Measurements from ENCODE around the gene LCMT1. TPM values are rescaled to one million over a fixed set of nuclear protein-coding genes. Genes with fewer than 3 reads are reported as not detected.

Gene LCMT1
- total RNA-seq, 4 donors from 2014 or later, result 49.8 to 90.6 (median 59.3) TPM

DNA sequence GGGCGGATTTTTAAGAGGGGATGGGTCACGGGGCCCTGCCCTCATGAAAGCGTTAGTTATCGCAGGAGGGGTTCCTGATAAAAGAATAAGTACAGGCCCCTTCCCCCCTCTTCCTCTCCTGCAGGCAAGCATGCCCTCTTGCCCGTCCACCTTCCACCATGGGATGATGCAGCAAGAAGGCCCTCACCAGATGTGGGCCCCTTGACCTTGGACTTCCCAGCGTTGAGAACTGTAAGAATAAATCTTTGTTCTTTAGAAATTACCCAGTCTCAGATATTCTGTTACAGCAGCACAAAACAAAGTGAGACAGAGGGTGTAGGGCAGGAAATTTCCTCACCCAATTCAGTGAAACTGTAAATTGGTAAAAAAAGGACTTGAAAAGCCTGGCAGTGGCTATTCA lies 27.8 kb upstream of the LCMT1 start:
- H3K9me3 ChIP-seq, result no peaks in the 10 kb centered on the region
- H3K36me3 ChIP-seq, result no peaks in the 10 kb centered on the region
- in situ Hi-C loops (cut with MboI; ENCODE audit: low sequenced_read_pairs in 4 of 4) (no loop called here), intact Hi-C loops (cut with DNase I; ENCODE audit: low total_unique reads) (no loop called here)
- H3K4me3 ChIP-seq, result no peak overlapping the region
- no peaks in the 10 kb centered on the region for H3K4me1 ChIP-seq
- H3K27ac ChIP-seq, result no peak overlapping the region
- no peak for ATAC-seq
- TF ChIP-seq POLR2A (IDR thresholded peaks at IDR 0.05), result no peak
- TF ChIP-seq, protein P1, sequence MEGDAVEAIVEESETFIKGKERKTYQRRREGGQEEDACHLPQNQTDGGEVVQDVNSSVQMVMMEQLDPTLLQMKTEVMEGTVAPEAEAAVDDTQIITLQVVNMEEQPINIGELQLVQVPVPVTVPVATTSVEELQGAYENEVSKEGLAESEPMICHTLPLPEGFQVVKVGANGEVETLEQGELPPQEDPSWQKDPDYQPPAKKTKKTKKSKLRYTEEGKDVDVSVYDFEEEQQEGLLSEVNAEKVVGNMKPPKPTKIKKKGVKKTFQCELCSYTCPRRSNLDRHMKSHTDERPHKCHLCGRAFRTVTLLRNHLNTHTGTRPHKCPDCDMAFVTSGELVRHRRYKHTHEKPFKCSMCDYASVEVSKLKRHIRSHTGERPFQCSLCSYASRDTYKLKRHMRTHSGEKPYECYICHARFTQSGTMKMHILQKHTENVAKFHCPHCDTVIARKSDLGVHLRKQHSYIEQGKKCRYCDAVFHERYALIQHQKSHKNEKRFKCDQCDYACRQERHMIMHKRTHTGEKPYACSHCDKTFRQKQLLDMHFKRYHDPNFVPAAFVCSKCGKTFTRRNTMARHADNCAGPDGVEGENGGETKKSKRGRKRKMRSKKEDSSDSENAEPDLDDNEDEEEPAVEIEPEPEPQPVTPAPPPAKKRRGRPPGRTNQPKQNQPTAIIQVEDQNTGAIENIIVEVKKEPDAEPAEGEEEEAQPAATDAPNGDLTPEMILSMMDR (IDR thresholded peaks at IDR 0.05 in 4 of 5, conservative IDR thresholded peaks at IDR 0.05 in 1 of 5), result no peak
- DNase-seq, result no peak
- no peaks in the 10 kb centered on the region for H3K27me3 ChIP-seq

DNA sequence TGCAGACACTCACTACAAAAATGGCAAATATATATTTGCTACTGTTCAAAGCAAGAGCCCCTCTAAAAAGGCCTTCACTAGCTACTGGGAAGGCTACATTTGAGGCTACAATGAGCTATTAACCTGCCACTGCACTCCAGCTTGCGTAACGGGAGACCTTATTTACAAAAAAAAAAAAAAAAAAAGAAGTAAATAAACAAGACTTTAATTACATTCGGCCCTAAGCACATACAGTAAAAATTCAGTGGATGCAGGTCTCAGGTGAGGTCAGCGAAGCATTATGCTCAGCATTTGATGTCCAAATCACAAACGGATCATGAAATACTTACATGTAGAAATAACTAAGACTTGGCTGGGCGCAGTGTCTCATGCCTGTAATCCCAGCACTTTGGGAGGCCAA lies 26.7 kb upstream of the LCMT1 start:
- H3K9me3 ChIP-seq, result no peaks in the 10 kb centered on the region
- intact Hi-C loops (cut with DNase I; ENCODE audit: low total_unique reads), result no loop called here
- in situ Hi-C loops (cut with MboI; ENCODE audit: low sequenced_read_pairs in 4 of 4), result no loop called here
- no peak overlapping the region for H3K27ac ChIP-seq
- H3K4me1 ChIP-seq, result no peaks in the 10 kb centered on the region
- DNase-seq, result no peak
- H3K36me3 ChIP-seq, result no peaks in the 10 kb centered on the region
- H3K27me3 ChIP-seq, result no peaks in the 10 kb centered on the region
- no peak overlapping the region for H3K4me3 ChIP-seq
- TF ChIP-seq, protein P1 (IDR thresholded peaks at IDR 0.05 in 4 of 5, conservative IDR thresholded peaks at IDR 0.05 in 1 of 5), result no peak
- TF ChIP-seq POLR2A (IDR thresholded peaks at IDR 0.05), result no peak
- ATAC-seq, result no peak

DNA sequence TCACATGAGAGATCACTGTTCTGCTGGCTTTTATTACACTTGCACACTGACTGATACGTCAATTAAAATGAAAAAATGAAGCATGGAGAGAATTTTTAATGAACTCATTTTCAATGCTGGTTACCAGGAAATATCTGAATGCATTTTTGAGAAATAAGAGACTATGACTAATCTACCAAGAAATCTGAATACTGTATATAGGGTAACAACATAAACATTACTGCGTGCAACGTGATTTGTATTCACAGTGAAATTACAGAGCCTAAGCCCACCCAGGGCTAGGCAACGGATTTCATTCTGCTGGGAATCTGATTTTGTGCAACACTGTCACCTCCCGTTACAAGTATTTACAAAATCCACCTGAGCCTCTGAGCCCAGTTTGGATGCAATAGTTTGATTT lies 23.8 kb upstream of the LCMT1 start:
- in situ Hi-C loops (cut with MboI; ENCODE audit: low sequenced_read_pairs in 4 of 4) (no loop called here), intact Hi-C loops (cut with DNase I; ENCODE audit: low total_unique reads) (no loop called here)
- Histone ChIP-seq H3K36me3 (no peaks in the 10 kb centered on the region), H3K4me1 (no peaks in the 10 kb centered on the region), H3K27ac (no peak overlapping the region), H3K9me3 (no peaks in the 10 kb centered on the region), H3K4me3 (no peak overlapping the region), H3K27me3 (no peaks in the 10 kb centered on the region)
- ATAC-seq, result no peak
- DNase-seq, result no peak
- TF ChIP-seq, protein P1 (IDR thresholded peaks at IDR 0.05 in 4 of 5, conservative IDR thresholded peaks at IDR 0.05 in 1 of 5), result no peak
- no peak for TF ChIP-seq POLR2A (IDR thresholded peaks at IDR 0.05)

DNA sequence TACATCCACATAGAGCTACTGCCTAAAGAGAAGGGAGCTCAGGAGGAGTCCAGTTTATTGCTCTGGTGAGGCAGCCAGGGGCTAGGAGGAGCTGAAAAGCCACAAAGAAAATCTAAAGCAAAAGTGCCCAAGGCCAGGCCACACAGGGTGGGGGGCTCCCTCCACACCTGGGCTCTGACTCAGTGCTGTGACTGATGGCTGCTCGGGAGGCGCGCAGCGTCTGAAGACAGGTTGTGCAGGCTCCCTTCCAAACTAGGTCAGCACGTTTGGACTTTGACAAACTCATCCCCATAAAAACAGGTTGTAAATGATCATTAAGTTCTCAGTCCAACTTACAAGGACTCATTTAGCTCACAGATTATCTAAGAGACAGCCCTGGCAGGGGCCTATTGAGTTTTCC lies 22.2 kb upstream of the LCMT1 start:
- no peak overlapping the region for H3K4me3 ChIP-seq
- TF ChIP-seq POLR2A (IDR thresholded peaks at IDR 0.05), result no peak
- TF ChIP-seq, protein P1 (IDR thresholded peaks at IDR 0.05 in 4 of 5, conservative IDR thresholded peaks at IDR 0.05 in 1 of 5), result no peak
- in situ Hi-C loops (cut with MboI; ENCODE audit: low sequenced_read_pairs in 4 of 4) (no loop called here), intact Hi-C loops (cut with DNase I; ENCODE audit: low total_unique reads) (no loop called here)
- no peak for ATAC-seq
- no peak overlapping the region for H3K27ac ChIP-seq
- H3K9me3 ChIP-seq, result no peaks in the 10 kb centered on the region
- no peaks in the 10 kb centered on the region for H3K4me1 ChIP-seq
- DNase-seq, result no peak
- no peaks in the 10 kb centered on the region for H3K36me3 ChIP-seq
- no peaks in the 10 kb centered on the region for H3K27me3 ChIP-seq

DNA sequence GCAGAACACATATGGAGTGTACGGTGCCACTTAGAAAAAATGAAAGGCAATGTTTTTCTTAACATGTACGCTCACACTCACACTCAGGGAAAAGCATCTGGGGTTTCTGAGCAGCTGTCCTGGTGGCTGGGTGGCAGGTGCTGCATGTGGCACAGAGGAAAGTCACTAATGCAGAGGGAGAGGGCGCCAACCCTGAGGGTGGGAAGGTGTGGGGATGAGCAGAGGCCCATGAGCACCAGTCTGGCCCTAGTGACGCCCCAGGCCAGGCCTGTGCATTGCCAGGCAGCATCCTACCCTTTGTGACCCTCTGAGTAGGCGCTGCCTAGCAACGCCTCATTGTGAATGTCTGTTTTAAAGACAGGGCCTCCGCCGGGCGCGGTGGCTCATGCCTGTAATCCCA lies 19.1 kb upstream of the LCMT1 start:
- H3K27me3 ChIP-seq, result no peaks in the 10 kb centered on the region
- TF ChIP-seq, protein P1 (IDR thresholded peaks at IDR 0.05 in 4 of 5, conservative IDR thresholded peaks at IDR 0.05 in 1 of 5), result no peak
- TF ChIP-seq POLR2A (IDR thresholded peaks at IDR 0.05), result no peak
- H3K4me3 ChIP-seq, result no peak overlapping the region
- no peaks in the 10 kb centered on the region for H3K4me1 ChIP-seq
- ATAC-seq, result no peak
- H3K27ac ChIP-seq, result no peak overlapping the region
- H3K9me3 ChIP-seq, result no peaks in the 10 kb centered on the region
- DNase-seq, result no peak
- in situ Hi-C loops (cut with MboI; ENCODE audit: low sequenced_read_pairs in 4 of 4), result no loop called here
- intact Hi-C loops (cut with DNase I; ENCODE audit: low total_unique reads), result no loop called here
- H3K36me3 ChIP-seq, result no peaks in the 10 kb centered on the region

Measured in gastrocnemius medialis (tissue), 4 donors.